HepG2 (cell line): ENCODE measurements around the gene AKT3. TPM values are rescaled to one million over a fixed set of nuclear protein-coding genes. Genes with fewer than 3 reads are reported as not detected.

Experiments
- ATAC-seq: fragments of 200-7000 bp; cut with Tn5 transposase; 3 replicates; pipeline ENCODE4 v1.9.1; 2020; ENCODE audit warnings: mild to moderate bottlenecking, moderate library complexity
- BruUV-seq: library from RNA; stranded (reverse); fragments of 400-500 nt; replicated peaks from 2 replicates; lab custom pipeline; 2021; lab: Mats Ljungman, UMichigan
- CTCF ChIA-PET: fragments of 300-600 bp; formaldehyde crosslinking; extraction: SDS; loops from one replicate; lab custom pipeline; 2021; ENCODE audit warnings: low total read pairs, inconsistent platforms, low intra/inter-chr PET ratio; lab: Yijun Ruan, JAX
- POLR2A ChIA-PET: fragments of 350-600 bp; sonication (Branson Sonifier 250); formaldehyde crosslinking; loops from one replicate; lab custom pipeline; 2020; ENCODE audit warnings: antibody characterized with exemption, inconsistent platforms; lab: Yijun Ruan, JAX
- DNase-seq: peaks from one replicate; pipeline ENCODE4 v3.0.0-alpha.2; 2015; ENCODE audit warnings: low spot score
- FAIRE-seq: peaks from 3 replicates; lab custom pipeline; 2011; peaks lifted over from hg19 to GRCh38; lab: Jason Lieb, UNC
- H2AFZ ChIP-seq: one replicate; pipeline ENCODE4 v1.6.1; 2011; ENCODE audit warnings: low read length, inconsistent platforms
- H3K27ac ChIP-seq: fragments of 300-600 bp; 3 replicates; pipeline ENCODE4 v1.8.0; 2011; ENCODE audit warnings: mixed run types, mild to moderate bottlenecking, mixed read lengths, low read length, inconsistent platforms; ENCODE audit not compliant: insufficient read depth; ENCODE audit errors: extremely low read length
- H3K27me3 ChIP-seq, 2 experiments: fragments of 200-600 bp in 1 of 2; 2 replicates in 1 of 2; 3 replicates in 1 of 2; pipeline versions ENCODE4 v1.6.0 to v1.8.0; 2011; ENCODE audit warnings: low read length in 2 of 2, mild to moderate bottlenecking in 2 of 2, moderate library complexity in 2 of 2, inconsistent platforms in 1 of 2; ENCODE audit not compliant: insufficient read depth in 2 of 2, control insufficient read depth in 1 of 2
- H3K36me3 ChIP-seq, 2 experiments: fragments of 200-600 bp in 1 of 2; replicated peaks in 1 of 2; 2 replicates in 1 of 2; 3 replicates in 1 of 2; pipeline versions ENCODE4 v1.5.1 to v1.8.0; 2011; ENCODE audit warnings: low read length in 2 of 2, inconsistent platforms in 1 of 2; ENCODE audit not compliant: insufficient read depth in 2 of 2, control insufficient read depth in 1 of 2
- H3K4me1 ChIP-seq: 2 replicates; pipeline ENCODE4 v1.5.1; 2012; ENCODE audit warnings: low read length, inconsistent platforms; ENCODE audit not compliant: insufficient read depth
- H3K4me2 ChIP-seq: 2 replicates; pipeline ENCODE4 v1.6.0; 2011; ENCODE audit warnings: low read depth, low read length, inconsistent platforms
- H3K4me3 ChIP-seq, 3 experiments: fragments of 200-600 bp in 1 of 3; sonication (generic), shearing (Covaris generic) in 1 of 3; replicated peaks in 1 of 3; 2 replicates each; pipeline ENCODE4 v1.5.1; 2011 to 2016; ENCODE audit warnings: low read length in 3 of 3, inconsistent platforms in 2 of 3, low read depth in 2 of 3, mild to moderate bottlenecking in 2 of 3, control low read depth in 1 of 3, mixed read lengths in 1 of 3; ENCODE audit not compliant: insufficient read depth in 1 of 3
- H3K79me2 ChIP-seq: one replicate; pipeline ENCODE4 v1.6.1; 2011; ENCODE audit warnings: low read length, inconsistent platforms; ENCODE audit not compliant: insufficient read depth
- H3K9ac ChIP-seq: 2 replicates; pipeline ENCODE4 v1.6.0; 2011; ENCODE audit warnings: mild to moderate bottlenecking, low read depth, low read length, inconsistent platforms; ENCODE audit not compliant: insufficient read depth
- H3K9me3 ChIP-seq: 2 replicates; pipeline ENCODE4 v1.5.1; 2012; ENCODE audit warnings: mild to moderate bottlenecking, low read length
- H4K20me1 ChIP-seq: 2 replicates; pipeline ENCODE4 v1.6.0; 2011; ENCODE audit warnings: inconsistent platforms, mild to moderate bottlenecking, low read length, moderate library complexity; ENCODE audit not compliant: insufficient read depth
- ATF7 ChIP-seq, 2 experiments: fragments of 450-650 bp in 1 of 2; sonication (generic) in 1 of 2; formaldehyde crosslinking in 1 of 2; IDR thresholded peaks; 2 replicates each; pipeline versions ENCODE4 v1.4.0 to v1.6.1; 2016 to 2020; ENCODE audit warnings: antibody characterized with exemption in 1 of 2, mild to moderate bottlenecking in 1 of 2, missing genetic modification reagents in 1 of 2
- FOXO1 ChIP-seq: sonication (generic); formaldehyde crosslinking; IDR thresholded peaks from 2 replicates; pipeline ENCODE4 v1.4.0; 2020; ENCODE audit warnings: missing genetic modification reagents
- FOXP1 ChIP-seq, 2 experiments: fragments of 450-650 bp in 1 of 2; IDR thresholded peaks; 2 replicates each; pipeline ENCODE4 v1.6.1; 2017 to 2018; ENCODE audit warnings: antibody characterized with exemption in 1 of 2
- HES4 ChIP-seq: sonication (generic); formaldehyde crosslinking; IDR thresholded peaks from 2 replicates; pipeline ENCODE4 v1.9.0; 2021; ENCODE audit warnings: mild to moderate bottlenecking, missing genetic modification reagents, borderline replicate concordance
- JDP2 ChIP-seq: sonication (generic); formaldehyde crosslinking; IDR thresholded peaks from 2 replicates; pipeline ENCODE4 v1.8.1; 2022; ENCODE audit warnings: missing genetic modification reagents, borderline replicate concordance
- KDM1A ChIP-seq: IDR thresholded peaks from 2 replicates; pipeline ENCODE4 v1.6.1; 2016; ENCODE audit warnings: missing compliant biosample characterization
- KLF11 ChIP-seq: IDR thresholded peaks from 2 replicates; pipeline ENCODE4 v1.6.1; 2016; ENCODE audit warnings: missing compliant biosample characterization
- NR2F6 ChIP-seq, 2 experiments: IDR thresholded peaks; 2 replicates each; pipeline ENCODE4 v1.6.1; 2016; ENCODE audit warnings: antibody characterized with exemption in 1 of 2, mild to moderate bottlenecking in 1 of 2
- PPARG ChIP-seq: conservative IDR thresholded peaks from 2 replicates; pipeline ENCODE4 v1.6.1; 2016; ENCODE audit warnings: missing biosample characterization, missing genetic modification reagents
- PTBP1 ChIP-seq: fragments of 200-400 bp; formaldehyde crosslinking; IDR thresholded peaks from 2 replicates; pipeline ENCODE4 v1.6.1; 2018; ENCODE audit warnings: low read length, low read depth; ENCODE audit not compliant: poor library complexity, severe bottlenecking
- ZIK1 ChIP-seq: sonication (generic); formaldehyde crosslinking; IDR thresholded peaks from 2 replicates; pipeline ENCODE4 v1.5.0; 2020; ENCODE audit warnings: mild to moderate bottlenecking, low read depth, missing genetic modification reagents, borderline replicate concordance
- ZNF431 ChIP-seq: sonication (generic); formaldehyde crosslinking; IDR thresholded peaks from 2 replicates; pipeline ENCODE4 v1.9.0; 2022; ENCODE audit warnings: missing genetic modification reagents, low read depth, mild to moderate bottlenecking, borderline replicate concordance
- ZSCAN30 ChIP-seq: sonication (generic); formaldehyde crosslinking; IDR thresholded peaks from 2 replicates; pipeline ENCODE4 v1.5.0; 2020; ENCODE audit warnings: mild to moderate bottlenecking, missing genetic modification reagents
- WGBS: methylation state at CpG from one replicate; pipeline ENCODE4 v1.1.6; 2017; ENCODE audit warnings: low lambda C conversion rate; 5-methylcytosine and 5-hydroxymethylcytosine counted together
- in situ Hi-C: cut with HindIII; loops from 2 replicates; pipeline ENCODE4 v1.10.0; 2017; ENCODE audit warnings: low pct_unique_long_range_greater_than_20kb; ENCODE audit not compliant: extremely low pct_ligation_motif_present
- intact Hi-C: fragments of 100-400 bp; cut with micrococcal nuclease; formaldehyde crosslinking; loops from one replicate; pipeline ENCODE4 v1.10.0; 2022; ENCODE audit not compliant: unreplicated experiment
- polyA plus RNA-seq, 8 experiments: library from polyadenylated mRNA; depleted of rRNA in 3 of 8; stranded (reverse) in 7 of 8; unstranded in 1 of 8; fragments of >200 nt; fragmentation: Illumina TruSeq in 4 of 8; extraction: Trizol in 4 of 8; gene quantifications; 2 replicates each; pipeline versions ENCODE4 v1.2.1 to v1.2.3, GENCODE V29; 2011 to 2016; ENCODE audit warnings: low read depth in 4 of 8, missing spikeins in 1 of 8, mixed read lengths in 1 of 8; ENCODE audit not compliant: insufficient read depth in 1 of 8
- total RNA-seq, 5 experiments: library from RNA; depleted of rRNA; stranded (reverse); fragments of >200 nt; fragmentation: Illumina TruSeq; extraction: Trizol; gene quantifications; 2 replicates each; pipeline ENCODE4 v1.2.3, GENCODE V29; 2016; ENCODE audit warnings: low read depth in 1 of 5
- TF ChIP-seq, protein P1 (sequence below): IDR thresholded peaks from 2 replicates; pipeline ENCODE4 v1.6.1; 2016; ENCODE audit warnings: missing genetic modification reagents, missing compliant biosample characterization
- TF ChIP-seq, protein P2 (sequence below): sonication (generic); formaldehyde crosslinking; IDR thresholded peaks from 2 replicates; pipeline ENCODE4 v1.4.0; 2020; ENCODE audit warnings: mild to moderate bottlenecking, low read depth, missing genetic modification reagents
- TF ChIP-seq, protein P3 (sequence below): sonication (generic); formaldehyde crosslinking; IDR thresholded peaks from 2 replicates; pipeline ENCODE4 v1.4.0; 2020; ENCODE audit warnings: low read depth, missing genetic modification reagents
- TF ChIP-seq, protein P4 (sequence below), 2 experiments: sonication (generic) in 1 of 2; formaldehyde crosslinking in 1 of 2; IDR thresholded peaks; 2 replicates each; pipeline versions ENCODE4 v1.5.1 to v1.6.1; 2011 to 2020; ENCODE audit warnings: borderline replicate concordance in 1 of 2, low read depth in 1 of 2, low read length in 1 of 2, mild to moderate bottlenecking in 1 of 2, missing genetic modification reagents in 1 of 2, moderate library complexity in 1 of 2

AKT3 gene
- total and polyA plus RNA-seq, 2 of the 13 experiments (the other 11 are each of a cell fraction or from before 2014, with no cell fraction given) = 0.07 TPM

DNA sequence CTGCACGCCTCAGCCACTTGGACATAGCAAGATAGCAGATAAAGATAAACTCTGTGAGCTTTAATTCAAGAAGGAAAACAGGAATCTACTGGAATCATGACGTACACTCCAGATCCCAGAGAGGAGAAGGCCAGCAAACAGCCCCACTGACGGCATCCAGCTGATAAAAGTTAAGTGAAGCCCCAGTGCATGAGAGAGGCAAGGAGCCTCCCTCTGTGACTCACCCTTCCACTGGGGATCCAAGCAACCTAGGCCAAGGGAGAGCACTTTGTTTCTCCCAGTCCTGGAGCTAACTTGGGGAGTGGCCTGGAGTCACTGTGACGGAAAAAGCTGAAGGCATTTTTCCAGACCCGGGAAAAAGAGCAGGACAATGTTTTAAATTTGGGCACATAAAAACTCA lies 270.0 kb downstream of the AKT3 start:
- in situ Hi-C loops (no loop called here), intact Hi-C loops (no loop called here)
- BruUV-seq = no TSS peak
- no peak for FAIRE-seq
- H3K9me3 ChIP-seq = peaks cover 19% of the 10 kb centered on the region
- 10% methylated on average over 3 of the region's 5 CpGs for WGBS
- H3K4me1 ChIP-seq = no peaks in the 10 kb centered on the region
- no peak overlapping the region for H3K9ac ChIP-seq
- no peaks in the 10 kb centered on the region for H3K79me2 ChIP-seq
- TF ChIP-seq, protein P1, sequence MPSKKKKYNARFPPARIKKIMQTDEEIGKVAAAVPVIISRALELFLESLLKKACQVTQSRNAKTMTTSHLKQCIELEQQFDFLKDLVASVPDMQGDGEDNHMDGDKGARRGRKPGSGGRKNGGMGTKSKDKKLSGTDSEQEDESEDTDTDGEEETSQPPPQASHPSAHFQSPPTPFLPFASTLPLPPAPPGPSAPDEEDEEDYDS = no peak
- no peak for TF ChIP-seq FOXP1 (IDR thresholded peaks at IDR 0.05)
- TF ChIP-seq FOXP1 (CRISPR knock-in tag; IDR thresholded peaks at IDR 0.05) = no peak
- TF ChIP-seq FOXO1 = no peak
- TF ChIP-seq PTBP1 = no peak
- no peak for TF ChIP-seq KDM1A (CRISPR knock-in tag)
- TF ChIP-seq ZNF431 (CRISPR knock-in tag) = no peak
- TF ChIP-seq, protein P2, sequence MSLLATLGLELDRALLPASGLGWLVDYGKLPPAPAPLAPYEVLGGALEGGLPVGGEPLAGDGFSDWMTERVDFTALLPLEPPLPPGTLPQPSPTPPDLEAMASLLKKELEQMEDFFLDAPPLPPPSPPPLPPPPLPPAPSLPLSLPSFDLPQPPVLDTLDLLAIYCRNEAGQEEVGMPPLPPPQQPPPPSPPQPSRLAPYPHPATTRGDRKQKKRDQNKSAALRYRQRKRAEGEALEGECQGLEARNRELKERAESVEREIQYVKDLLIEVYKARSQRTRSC = no peak
- no peak for TF ChIP-seq ZIK1 (CRISPR knock-in tag)
- no peak for TF ChIP-seq PPARG (CRISPR knock-in tag)
- no peak for TF ChIP-seq KLF11 (CRISPR knock-in tag)
- TF ChIP-seq, protein P3, sequence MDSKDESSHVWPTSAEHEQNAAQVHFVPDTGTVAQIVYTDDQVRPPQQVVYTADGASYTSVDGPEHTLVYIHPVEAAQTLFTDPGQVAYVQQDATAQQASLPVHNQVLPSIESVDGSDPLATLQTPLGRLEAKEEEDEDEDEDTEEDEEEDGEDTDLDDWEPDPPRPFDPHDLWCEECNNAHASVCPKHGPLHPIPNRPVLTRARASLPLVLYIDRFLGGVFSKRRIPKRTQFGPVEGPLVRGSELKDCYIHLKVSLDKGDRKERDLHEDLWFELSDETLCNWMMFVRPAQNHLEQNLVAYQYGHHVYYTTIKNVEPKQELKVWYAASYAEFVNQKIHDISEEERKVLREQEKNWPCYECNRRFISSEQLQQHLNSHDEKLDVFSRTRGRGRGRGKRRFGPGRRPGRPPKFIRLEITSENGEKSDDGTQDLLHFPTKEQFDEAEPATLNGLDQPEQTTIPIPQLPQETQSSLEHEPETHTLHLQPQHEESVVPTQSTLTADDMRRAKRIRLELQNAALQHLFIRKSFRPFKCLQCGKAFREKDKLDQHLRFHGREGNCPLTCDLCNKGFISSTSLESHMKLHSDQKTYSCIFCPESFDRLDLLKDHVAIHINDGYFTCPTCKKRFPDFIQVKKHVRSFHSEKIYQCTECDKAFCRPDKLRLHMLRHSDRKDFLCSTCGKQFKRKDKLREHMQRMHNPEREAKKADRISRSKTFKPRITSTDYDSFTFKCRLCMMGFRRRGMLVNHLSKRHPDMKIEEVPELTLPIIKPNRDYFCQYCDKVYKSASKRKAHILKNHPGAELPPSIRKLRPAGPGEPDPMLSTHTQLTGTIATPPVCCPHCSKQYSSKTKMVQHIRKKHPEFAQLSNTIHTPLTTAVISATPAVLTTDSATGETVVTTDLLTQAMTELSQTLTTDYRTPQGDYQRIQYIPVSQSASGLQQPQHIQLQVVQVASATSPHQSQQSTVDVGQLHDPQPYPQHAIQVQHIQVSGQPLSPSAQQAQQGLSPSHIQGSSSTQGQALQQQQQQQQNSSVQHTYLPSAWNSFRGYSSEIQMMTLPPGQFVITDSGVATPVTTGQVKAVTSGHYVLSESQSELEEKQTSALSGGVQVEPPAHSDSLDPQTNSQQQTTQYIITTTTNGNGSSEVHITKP (CRISPR knock-in tag) = no peak
- TF ChIP-seq NR2F6 (IDR thresholded peaks at IDR 0.05) = no peak
- no peak for TF ChIP-seq NR2F6 (CRISPR knock-in tag; IDR thresholded peaks at IDR 0.05)
- TF ChIP-seq JDP2 = no peak
- TF ChIP-seq HES4 = no peak
- no peak for TF ChIP-seq ZSCAN30
- TF ChIP-seq, protein P4, sequence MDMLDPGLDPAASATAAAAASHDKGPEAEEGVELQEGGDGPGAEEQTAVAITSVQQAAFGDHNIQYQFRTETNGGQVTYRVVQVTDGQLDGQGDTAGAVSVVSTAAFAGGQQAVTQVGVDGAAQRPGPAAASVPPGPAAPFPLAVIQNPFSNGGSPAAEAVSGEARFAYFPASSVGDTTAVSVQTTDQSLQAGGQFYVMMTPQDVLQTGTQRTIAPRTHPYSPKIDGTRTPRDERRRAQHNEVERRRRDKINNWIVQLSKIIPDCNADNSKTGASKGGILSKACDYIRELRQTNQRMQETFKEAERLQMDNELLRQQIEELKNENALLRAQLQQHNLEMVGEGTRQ (IDR thresholded peaks at IDR 0.05; ENCODE audit: low read depth, low read length) = no peak
- TF ChIP-seq, protein P4 (CRISPR knock-in tag; IDR thresholded peaks at IDR 0.05; ENCODE audit: borderline replicate concordance) = no peak
- TF ChIP-seq ATF7 (IDR thresholded peaks at IDR 0.05) = no peak
- no peak for TF ChIP-seq ATF7 (CRISPR knock-in tag; IDR thresholded peaks at IDR 0.05)
- 0 out of 5 replicates have a peak, but pooled peaks cover 0 to 2% of the 10 kb centered on the region in 2 experiments for H3K27me3 ChIP-seq
- no peak for DNase-seq
- H2AFZ ChIP-seq = no peak overlapping the region
- no peaks in the 10 kb centered on the region for H3K36me3 ChIP-seq
- ChIA-PET POLR2A (no interaction called here), CTCF (no interaction called here)
- H4K20me1 ChIP-seq = no peaks in the 10 kb centered on the region
- H3K27ac ChIP-seq = no peak overlapping the region
- H3K4me2 ChIP-seq = no peak overlapping the region
- no peak for ATAC-seq
- no peak overlapping the region for H3K4me3 ChIP-seq
